ENCODE results near the gene CCDC78.

The CCDC78 gene

GRCh38 chr16:740459-740763 lies 14.2 kb upstream of the CCDC78 start:
- no peak for DNase-seq (ENCODE audit: low read depth in 2 of 2, low spot score in 1 of 2)

- no peak for DNase-seq (ENCODE audit: low read depth in 2 of 2, low spot score in 1 of 2)
These were observed 13.6 kb upstream of the CCDC78 start for GRCh38 chr16:739560-740458.

- DNase-seq (ENCODE audit: low read depth in 2 of 2, low spot score in 1 of 2): no peak
These were observed 10.8 kb upstream of the CCDC78 start for GRCh38 chr16:736936-737481.

- no peak for DNase-seq (ENCODE audit: low read depth in 2 of 2, low spot score in 1 of 2)
These were observed 9.8 kb upstream of the CCDC78 start for GRCh38 chr16:735982-736453.

- no peak for DNase-seq (ENCODE audit: low read depth in 2 of 2, low spot score in 1 of 2)
These were observed 9.0 kb upstream of the CCDC78 start for GRCh38 chr16:734981-735881.

GRCh38 chr16:734208-734980 lies 8.2 kb upstream of the CCDC78 start:
- DNase-seq (ENCODE audit: low read depth in 2 of 2, low spot score in 1 of 2): no peak

GRCh38 chr16:733382-734207 lies 7.4 kb upstream of the CCDC78 start:
- DNase-seq (ENCODE audit: low read depth in 2 of 2, low spot score in 1 of 2): no peak

GRCh38 chr16:732936-733335 lies 6.7 kb upstream of the CCDC78 start:
- no peak for DNase-seq (ENCODE audit: low read depth in 2 of 2, low spot score in 1 of 2)

- no peak for DNase-seq (ENCODE audit: low read depth in 2 of 2, low spot score in 1 of 2)
These were observed 6.1 kb upstream of the CCDC78 start for GRCh38 chr16:732332-732731.

GRCh38 chr16:730666-731509 lies 4.6 kb upstream of the CCDC78 start:
- no peak for DNase-seq (ENCODE audit: low read depth in 2 of 2, low spot score in 1 of 2)

- DNase-seq (ENCODE audit: low read depth in 2 of 2, low spot score in 1 of 2): no peak
These were observed 3.8 kb upstream of the CCDC78 start for GRCh38 chr16:729768-730665.

- no peak for DNase-seq (ENCODE audit: low read depth in 2 of 2, low spot score in 1 of 2)
These were observed 2.9 kb upstream of the CCDC78 start for GRCh38 chr16:728890-729744.

GRCh38 chr16:728131-728889 lies 2.1 kb upstream of the CCDC78 start:
- peak in 1 of 2 donors; percentile 42 for DNase-seq (ENCODE audit: low read depth in 2 of 2, low spot score in 1 of 2)

GRCh38 chr16:727291-727977 lies 1.2 kb upstream of the CCDC78 start:
- no peak for DNase-seq (ENCODE audit: low read depth in 2 of 2, low spot score in 1 of 2)

- DNase-seq (ENCODE audit: low read depth in 2 of 2, low spot score in 1 of 2): no peak
These were observed 130 bp downstream of the CCDC78 start for GRCh38 chr16:726188-726437.

GRCh38 chr16:725463-726187 lies 618 bp downstream of the CCDC78 start:
- no peak for DNase-seq (ENCODE audit: low read depth in 2 of 2, low spot score in 1 of 2)
